ENCODE data around the gene MKRN1. TPM values are rescaled to one million over a fixed set of nuclear protein-coding genes. Genes with fewer than 3 reads are reported as not detected.

MKRN1 gene
- total RNA-seq, 1 donor from 2014 or later, result 38.8 TPM

GRCh38 chr7:140475747-140476333, 3.5 kb downstream of the MKRN1 start:
- TF ChIP-seq CTCF (IDR thresholded peaks at IDR 0.05), result peak in 2 of 3 experiments; percentile 33 to 36
- no peak for TF ChIP-seq POLR2A (IDR thresholded peaks at IDR 0.05)
- no peak for TF ChIP-seq POLR2AphosphoS5 (IDR thresholded peaks at IDR 0.05; ENCODE audit: insufficient read depth in 1 of 2, low read depth in 1 of 2)
- Histone ChIP-seq H3K9me3 (no peaks in the 10 kb centered on the region), H3K36me3 (peaks cover 0 to 1% of the 10 kb centered on the region in 2 donors), H3K4me1 (peaks cover 35% of the 10 kb centered on the region), H3K27ac (no peak overlapping the region), H3K27me3 (no peaks in the 10 kb centered on the region), H3K4me3 (no peak overlapping the region)
- intact Hi-C loops (cut with DNase I), result no loop called here
- DNase-seq (ENCODE audit: extremely low spot score in 2 of 2), result no peak

- Histone ChIP-seq H3K27me3 (no peaks in the 10 kb centered on the region), H3K27ac (no peak overlapping the region), H3K4me1 (no peaks in the 10 kb centered on the region), H3K36me3 (peaks cover 0 to 43% of the 10 kb centered on the region in 2 donors), H3K9me3 (no peaks in the 10 kb centered on the region), H3K4me3 (no peak overlapping the region)
- TF ChIP-seq POLR2A (IDR thresholded peaks at IDR 0.05), result no peak
- TF ChIP-seq CTCF (IDR thresholded peaks at IDR 0.05), result no peak
- TF ChIP-seq POLR2AphosphoS5 (IDR thresholded peaks at IDR 0.05; ENCODE audit: insufficient read depth in 1 of 2, low read depth in 1 of 2), result no peak
- intact Hi-C loops (cut with DNase I), result no loop called here
- no peak for DNase-seq (ENCODE audit: extremely low spot score in 2 of 2)
Observed at GRCh38 chr7:140463111-140463510, 16.2 kb downstream of the MKRN1 start.

- Histone ChIP-seq H3K4me1 (no peaks in the 10 kb centered on the region), H3K9me3 (no peaks in the 10 kb centered on the region), H3K27me3 (no peaks in the 10 kb centered on the region), H3K36me3 (peaks cover 0 to 40% of the 10 kb centered on the region in 2 donors), H3K27ac (no peak overlapping the region), H3K4me3 (no peak overlapping the region)
- intact Hi-C loops (cut with DNase I), result no loop called here
- TF ChIP-seq POLR2A (IDR thresholded peaks at IDR 0.05), result no peak
- no peak for TF ChIP-seq POLR2AphosphoS5 (IDR thresholded peaks at IDR 0.05; ENCODE audit: insufficient read depth in 1 of 2, low read depth in 1 of 2)
- TF ChIP-seq CTCF (IDR thresholded peaks at IDR 0.05), result no peak
- DNase-seq (ENCODE audit: extremely low spot score in 2 of 2), result no peak
Observed at GRCh38 chr7:140458916-140459315, 20.4 kb downstream of the MKRN1 start.

- Histone ChIP-seq H3K4me1 (no peaks in the 10 kb centered on the region), H3K36me3 (peaks cover 0 to 46% of the 10 kb centered on the region in 2 donors), H3K27me3 (no peaks in the 10 kb centered on the region), H3K9me3 (no peaks in the 10 kb centered on the region), H3K27ac (no peak overlapping the region), H3K4me3 (no peak overlapping the region)
- TF ChIP-seq CTCF (IDR thresholded peaks at IDR 0.05) (no peak), POLR2AphosphoS5 (IDR thresholded peaks at IDR 0.05; ENCODE audit: insufficient read depth in 1 of 2, low read depth in 1 of 2) (no peak), POLR2A (IDR thresholded peaks at IDR 0.05) (no peak)
- no peak for DNase-seq (ENCODE audit: extremely low spot score in 2 of 2)
- intact Hi-C loops (cut with DNase I), result no loop called here
Observed at GRCh38 chr7:140458201-140458600, 21.1 kb downstream of the MKRN1 start.

GRCh38 chr7:140456551-140457051, 22.7 kb downstream of the MKRN1 start:
- Histone ChIP-seq H3K27me3 (no peaks in the 10 kb centered on the region), H3K36me3 (peaks cover 0 to 36% of the 10 kb centered on the region in 2 donors), H3K4me3 (no peak overlapping the region), H3K27ac (no peak overlapping the region), H3K4me1 (no peaks in the 10 kb centered on the region), H3K9me3 (no peaks in the 10 kb centered on the region)
- no peak for TF ChIP-seq POLR2AphosphoS5 (IDR thresholded peaks at IDR 0.05; ENCODE audit: insufficient read depth in 1 of 2, low read depth in 1 of 2)
- TF ChIP-seq POLR2A (IDR thresholded peaks at IDR 0.05), result no peak
- no peak for TF ChIP-seq CTCF (IDR thresholded peaks at IDR 0.05)
- intact Hi-C loops (cut with DNase I), result no loop called here
- no peak for DNase-seq (ENCODE audit: extremely low spot score in 2 of 2)
